Ascending aorta (tissue), 2 donors: ENCODE measurements around the gene TMEM132D. TPM values are rescaled to one million over a fixed set of nuclear protein-coding genes. Genes with fewer than 3 reads are reported as not detected.

Source experiments
- DNase-seq, 2 donors: peaks; one replicate each; pipeline ENCODE4 v3.0.0-alpha.2; 2019; ENCODE audit warnings: low spot score in 2 of 2
- H3K27ac ChIP-seq, 2 donors: fragments of 200-600 bp; sonication (generic); one replicate each; pipeline ENCODE4 v1.5.1; 2016 to 2017; ENCODE audit warnings: mild to moderate bottlenecking in 1 of 2
- H3K27me3 ChIP-seq: fragments of 200-600 bp; sonication (generic); one replicate; pipeline ENCODE4 v1.5.1; 2017
- H3K36me3 ChIP-seq, 2 donors: fragments of 200-600 bp; sonication (generic); one replicate each; pipeline ENCODE4 v1.5.1; 2016
- H3K4me1 ChIP-seq, 2 donors: fragments of 200-600 bp; sonication (generic); one replicate each; pipeline ENCODE4 v1.5.1; 2016 to 2017; ENCODE audit warnings: mild to moderate bottlenecking in 1 of 2
- H3K4me3 ChIP-seq, 2 donors: fragments of 200-600 bp; sonication (generic); one replicate each; pipeline ENCODE4 v1.5.1; 2016 to 2017; ENCODE audit warnings: mild to moderate bottlenecking in 1 of 2
- H3K9me3 ChIP-seq, 2 donors: fragments of 200-600 bp; sonication (generic); one replicate each; pipeline ENCODE4 v1.5.1; 2016
- intact Hi-C: fragments of 100-400 bp; cut with DNase I; formaldehyde crosslinking; loops from one replicate; pipeline ENCODE4 v1.15.1; 2023
- total RNA-seq: library from RNA; depleted of rRNA; stranded (reverse); fragments of >200 nt; gene quantifications from one replicate; pipeline ENCODE4 v1.1.0, GENCODE V29; 2016
- TF ChIP-seq, protein P1 (sequence below), 3 experiments: fragments of 200-600 bp in 2 of 3; fragments of 450-650 bp in 1 of 3; sonication (generic) in 2 of 3; IDR thresholded peaks; one replicate each; pipeline ENCODE4 v1.5.1; 2016 to 2019; ENCODE audit warnings: antibody characterized with exemption in 3 of 3, mild to moderate bottlenecking in 1 of 3, moderate library complexity in 1 of 3

TMEM132D gene
- total RNA-seq, 1 donor from 2014 or later = not detected

DNA sequence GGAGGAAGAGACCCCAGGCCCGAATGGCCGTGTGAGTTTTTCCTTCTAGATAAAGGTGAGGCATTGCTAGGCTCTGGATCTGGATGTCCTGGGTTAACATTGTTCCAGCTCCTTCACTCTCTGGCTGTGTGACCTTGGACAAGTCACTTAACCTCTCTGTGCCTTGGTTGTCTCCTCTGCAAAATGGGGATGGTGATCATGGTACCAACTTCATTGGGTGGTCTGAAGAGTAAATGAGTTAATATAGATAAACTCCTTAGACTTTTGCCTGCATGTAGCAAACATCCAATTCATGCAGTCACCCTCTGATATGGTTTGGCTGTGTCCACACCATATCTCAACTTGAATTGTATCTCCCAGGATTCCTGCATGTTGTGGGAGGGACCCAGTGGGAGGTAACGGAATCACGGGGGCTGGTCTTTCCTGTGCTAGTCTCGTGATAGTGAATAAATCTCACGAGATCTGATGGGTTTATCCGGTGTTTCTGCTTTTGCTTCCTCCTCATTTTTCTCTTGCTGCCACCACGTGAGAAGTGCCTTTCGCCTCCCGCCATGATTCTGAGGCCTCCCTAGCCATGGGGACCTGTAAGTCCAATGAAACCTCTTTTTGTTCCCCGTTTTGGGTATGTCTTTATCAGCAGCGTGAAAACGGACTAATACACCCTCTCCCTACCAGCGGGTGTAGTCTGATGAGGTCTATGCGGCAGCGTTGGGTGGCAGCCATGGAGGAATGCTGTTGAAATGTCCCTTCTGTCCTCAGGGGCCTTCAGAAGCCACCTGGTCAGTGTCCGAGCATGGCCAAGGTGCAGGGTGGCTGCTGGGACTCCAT, 794.4 kb downstream of the TMEM132D start:
- intact Hi-C loops = no loop called here
- Histone ChIP-seq H3K36me3 (no peaks in the 10 kb centered on the region), H3K27me3 (no peaks in the 10 kb centered on the region), H3K4me3 (no peak overlapping the region), H3K9me3 (no peaks in the 10 kb centered on the region), H3K27ac (no peak overlapping the region), H3K4me1 (no peaks in the 10 kb centered on the region)
- no peak for DNase-seq
- TF ChIP-seq, protein P1, sequence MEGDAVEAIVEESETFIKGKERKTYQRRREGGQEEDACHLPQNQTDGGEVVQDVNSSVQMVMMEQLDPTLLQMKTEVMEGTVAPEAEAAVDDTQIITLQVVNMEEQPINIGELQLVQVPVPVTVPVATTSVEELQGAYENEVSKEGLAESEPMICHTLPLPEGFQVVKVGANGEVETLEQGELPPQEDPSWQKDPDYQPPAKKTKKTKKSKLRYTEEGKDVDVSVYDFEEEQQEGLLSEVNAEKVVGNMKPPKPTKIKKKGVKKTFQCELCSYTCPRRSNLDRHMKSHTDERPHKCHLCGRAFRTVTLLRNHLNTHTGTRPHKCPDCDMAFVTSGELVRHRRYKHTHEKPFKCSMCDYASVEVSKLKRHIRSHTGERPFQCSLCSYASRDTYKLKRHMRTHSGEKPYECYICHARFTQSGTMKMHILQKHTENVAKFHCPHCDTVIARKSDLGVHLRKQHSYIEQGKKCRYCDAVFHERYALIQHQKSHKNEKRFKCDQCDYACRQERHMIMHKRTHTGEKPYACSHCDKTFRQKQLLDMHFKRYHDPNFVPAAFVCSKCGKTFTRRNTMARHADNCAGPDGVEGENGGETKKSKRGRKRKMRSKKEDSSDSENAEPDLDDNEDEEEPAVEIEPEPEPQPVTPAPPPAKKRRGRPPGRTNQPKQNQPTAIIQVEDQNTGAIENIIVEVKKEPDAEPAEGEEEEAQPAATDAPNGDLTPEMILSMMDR (IDR thresholded peaks at IDR 0.05) = no peak

DNA sequence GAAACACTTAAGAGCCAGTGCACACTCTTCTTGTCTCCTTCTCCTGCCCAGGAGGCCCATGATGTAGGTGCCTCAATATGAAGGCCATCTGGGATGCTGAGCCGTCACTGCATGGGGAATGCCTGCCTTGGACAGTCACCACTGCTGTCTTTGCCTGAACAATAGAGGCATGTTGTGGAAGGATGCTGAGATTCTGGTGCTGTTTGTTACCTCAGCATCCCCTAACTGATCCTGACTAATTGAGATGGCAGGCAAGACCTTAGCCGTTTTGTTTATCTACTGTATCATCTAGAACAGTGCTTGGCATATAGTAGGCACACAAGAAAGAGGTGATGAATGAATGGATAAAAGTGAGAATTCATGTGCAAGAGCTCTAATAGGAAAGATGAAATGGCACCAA, 797.1 kb downstream of the TMEM132D start:
- no peaks in the 10 kb centered on the region for H3K4me1 ChIP-seq
- no peak overlapping the region for H3K27ac ChIP-seq
- TF ChIP-seq, protein P1 (IDR thresholded peaks at IDR 0.05) = no peak
- no peak for DNase-seq
- no peaks in the 10 kb centered on the region for H3K9me3 ChIP-seq
- H3K36me3 ChIP-seq = no peaks in the 10 kb centered on the region
- no peaks in the 10 kb centered on the region for H3K27me3 ChIP-seq
- intact Hi-C loops = no loop called here
- no peak overlapping the region for H3K4me3 ChIP-seq

DNA sequence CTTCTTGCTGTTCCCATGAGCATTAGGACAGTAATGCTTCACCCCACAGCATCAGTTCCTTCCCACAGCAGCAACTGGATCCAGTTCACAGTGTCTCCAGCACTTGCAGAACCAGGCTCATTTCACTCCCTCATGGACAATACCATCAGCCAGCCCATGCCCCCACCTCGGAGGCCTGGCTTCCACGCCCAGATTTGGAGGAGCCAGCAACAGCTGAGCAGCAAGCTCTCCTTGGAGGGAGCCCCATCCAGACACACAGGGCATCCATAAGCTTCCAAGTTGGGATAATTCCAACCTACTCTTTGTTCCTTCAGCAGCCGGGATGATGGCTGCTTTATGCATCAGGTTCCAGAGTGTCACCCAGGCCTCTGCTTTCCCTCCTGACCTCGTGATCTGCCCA, 800.6 kb downstream of the TMEM132D start:
- no peak for DNase-seq
- intact Hi-C loops = no loop called here
- Histone ChIP-seq H3K4me1 (no peaks in the 10 kb centered on the region), H3K36me3 (no peaks in the 10 kb centered on the region), H3K27ac (no peak overlapping the region), H3K27me3 (no peaks in the 10 kb centered on the region), H3K9me3 (no peaks in the 10 kb centered on the region), H3K4me3 (no peak overlapping the region)
- TF ChIP-seq, protein P1 (IDR thresholded peaks at IDR 0.05) = no peak

DNA sequence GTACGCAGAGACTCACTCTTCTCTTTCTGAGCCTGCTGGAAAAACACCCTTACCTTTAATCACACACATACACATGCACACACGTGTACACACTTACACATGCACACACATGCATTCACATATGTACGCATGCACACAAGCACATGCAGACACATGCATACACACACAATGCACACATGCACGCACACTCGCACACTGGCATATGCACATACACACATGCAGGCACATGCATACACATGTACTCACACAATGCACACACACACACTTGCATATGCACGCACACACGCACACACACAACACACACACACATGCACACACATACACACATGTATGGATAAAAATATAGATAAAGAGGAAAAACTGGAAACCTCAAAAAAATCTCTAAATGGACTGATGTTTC, 801.6 kb downstream of the TMEM132D start:
- H3K27ac ChIP-seq = no peak overlapping the region
- no peaks in the 10 kb centered on the region for H3K27me3 ChIP-seq
- DNase-seq = no peak
- H3K4me3 ChIP-seq = no peak overlapping the region
- H3K4me1 ChIP-seq = no peaks in the 10 kb centered on the region
- no peaks in the 10 kb centered on the region for H3K9me3 ChIP-seq
- TF ChIP-seq, protein P1 (IDR thresholded peaks at IDR 0.05) = no peak
- H3K36me3 ChIP-seq = no peaks in the 10 kb centered on the region
- intact Hi-C loops = no loop called here

DNA sequence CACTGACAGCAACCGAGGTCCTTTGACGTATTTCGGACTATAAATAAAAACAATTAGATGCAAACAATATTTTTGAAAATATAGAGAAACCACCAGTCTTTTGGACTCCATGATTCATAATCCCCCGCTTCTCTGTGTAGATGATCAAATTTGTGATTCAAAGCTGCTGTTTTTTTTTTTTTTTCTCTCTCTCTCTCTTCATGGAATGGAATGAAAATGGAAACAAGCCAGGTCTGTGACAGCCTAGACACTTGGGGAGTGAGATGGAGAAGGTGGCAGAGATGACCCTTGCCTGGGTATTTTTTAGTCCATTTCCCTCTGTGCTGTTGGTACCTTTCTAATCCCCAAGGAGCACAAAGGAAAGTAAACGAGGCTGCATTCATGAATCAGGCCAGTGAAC, 802.0 kb downstream of the TMEM132D start:
- DNase-seq = no peak
- intact Hi-C loops = no loop called here

More for the DNA sequence above, 802.0 kb downstream of the TMEM132D start:
- Histone ChIP-seq H3K9me3 (no peaks in the 10 kb centered on the region), H3K4me3 (no peak overlapping the region), H3K27me3 (no peaks in the 10 kb centered on the region), H3K27ac (no peak overlapping the region), H3K4me1 (no peaks in the 10 kb centered on the region), H3K36me3 (no peaks in the 10 kb centered on the region)
- TF ChIP-seq, protein P1 (IDR thresholded peaks at IDR 0.05) = no peak
